A549 (cell line): ENCODE data around the gene ULBP1. TPM values are rescaled to one million over a fixed set of nuclear protein-coding genes. Genes with fewer than 3 reads are reported as not detected.
"Not testable (repeated sequence)": the region's sequence is repeated elsewhere in the genome, so short reads cannot be mapped to it uniquely, and the experiment has no call there.

Source experiments
- ATAC-seq, 2 experiments: fragments of 200-7000 bp in 1 of 2; fragments of >200 bp in 1 of 2; cut with Nextera tagmentation in 1 of 2; cut with Tn5 transposase in 1 of 2; 3 replicates each; pipeline versions ENCODE4 v1.8.0 to v1.9.1; 2018 to 2020; ENCODE audit warnings: mild to moderate bottlenecking in 1 of 2, moderate library complexity in 1 of 2
- CTCF ChIA-PET: fragments of 300-600 bp; sonication (Branson Sonifier 250); formaldehyde crosslinking; extraction: SDS; loops from one replicate; lab custom pipeline; 2021; ENCODE audit warnings: antibody characterized with exemption, inconsistent platforms; lab: Yijun Ruan, JAX
- POLR2A ChIA-PET: fragments of 350-600 bp; formaldehyde crosslinking; extraction: SDS; loops from one replicate; lab custom pipeline; 2021; ENCODE audit warnings: antibody characterized with exemption, inconsistent platforms; lab: Yijun Ruan, JAX
- DNase-seq, 2 experiments: peaks; one replicate each; pipeline versions ENCODE4 v3.0.0 to v3.0.0-alpha.2; 2011 to 2016; ENCODE audit warnings: low read depth in 1 of 2, low spot score in 1 of 2
- FAIRE-seq: peaks from 2 replicates; lab custom pipeline; 2011; peaks lifted over from hg19 to GRCh38; lab: Jason Lieb, UNC
- H3K27ac ChIP-seq, 2 experiments: fragments of >200 bp; sonication (Bioruptor Twin); formaldehyde crosslinking; 3 replicates each; pipeline ENCODE4 v1.5.1; 2016 to 2017
- H3K4me1 ChIP-seq: fragments of >200 bp; sonication (Bioruptor Twin); formaldehyde crosslinking; 3 replicates; pipeline ENCODE4 v1.6.1; 2016
- H3K4me2 ChIP-seq: fragments of >200 bp; sonication (Bioruptor Twin); formaldehyde crosslinking; 3 replicates; pipeline ENCODE4 v1.6.1; 2016
- H3K4me3 ChIP-seq: fragments of >200 bp; sonication (Bioruptor Twin); formaldehyde crosslinking; 3 replicates; pipeline ENCODE4 v1.5.1; 2016
- H3K9me3 ChIP-seq: fragments of >200 bp; sonication (Bioruptor Twin); formaldehyde crosslinking; 3 replicates; pipeline ENCODE4 v1.6.1; 2016
- CBX2 ChIP-seq: fragments of 200-600 bp; sonication (generic); IDR thresholded peaks from 2 replicates; pipeline ENCODE4 v1.6.1; 2016; ENCODE audit warnings: low read depth, mild to moderate bottlenecking, borderline replicate concordance
- CBX8 ChIP-seq: fragments of 200-600 bp; sonication (generic); IDR thresholded peaks from 2 replicates; pipeline ENCODE4 v1.6.1; 2016
- CHD2 ChIP-seq: fragments of 150-350 bp; IDR thresholded peaks from 2 replicates; pipeline ENCODE4 v1.6.1; 2014; ENCODE audit warnings: low read length; ENCODE audit not compliant: partially characterized antibody
- CHD4 ChIP-seq: fragments of 200-600 bp; sonication (generic); IDR thresholded peaks from 2 replicates; pipeline ENCODE4 v1.6.1; 2016; ENCODE audit warnings: antibody characterized with exemption, mild to moderate bottlenecking, borderline replicate concordance
- ESRRA ChIP-seq: fragments of 150-350 bp; IDR thresholded peaks from 2 replicates; pipeline ENCODE4 v1.6.1; 2014; ENCODE audit warnings: mild to moderate bottlenecking, low read length, borderline replicate concordance
- HDAC2 ChIP-seq: fragments of 200-600 bp; sonication (generic); IDR thresholded peaks from 2 replicates; pipeline ENCODE4 v1.6.1; 2016
- JUN ChIP-seq, 2 experiments: fragments of >200 bp; sonication (Bioruptor Twin); formaldehyde crosslinking; IDR thresholded peaks; 2 replicates in 1 of 2; 3 replicates in 1 of 2; pipeline ENCODE4 v1.6.1; 2016 to 2017
- KDM1A ChIP-seq: fragments of 200-600 bp; sonication (generic); IDR thresholded peaks from 2 replicates; pipeline ENCODE4 v1.6.1; 2016; ENCODE audit warnings: low read depth, mild to moderate bottlenecking
- KDM5A ChIP-seq: fragments of 200-600 bp; sonication (generic); IDR thresholded peaks from 2 replicates; pipeline ENCODE4 v1.6.1; 2016; ENCODE audit warnings: antibody characterized with exemption, mild to moderate bottlenecking
- MAZ ChIP-seq: fragments of 150-350 bp; IDR thresholded peaks from 2 replicates; pipeline ENCODE4 v1.6.1; 2014; ENCODE audit warnings: antibody characterized with exemption, low read depth, low read length, borderline replicate concordance
- MYC ChIP-seq: IDR thresholded peaks from 2 replicates; pipeline ENCODE4 v1.6.1; 2012; ENCODE audit warnings: mild to moderate bottlenecking, inconsistent platforms, low read length, improper control_type of control experiment, borderline replicate concordance
- NFE2L2 ChIP-seq: fragments of 150-350 bp; conservative IDR thresholded peaks from 2 replicates; pipeline ENCODE4 v1.6.1; 2014; ENCODE audit warnings: low read length
- NPAS2 ChIP-seq: fragments of 250-450 bp; sonication (Bioruptor Pico); IDR thresholded peaks from 2 replicates; pipeline ENCODE4 v1.8.0; 2022; ENCODE audit warnings: mild to moderate bottlenecking, moderate library complexity, borderline replicate concordance
- POLR2AphosphoS2 ChIP-seq: conservative IDR thresholded peaks from 2 replicates; pipeline ENCODE4 v1.6.1; 2012; ENCODE audit warnings: low read length, improper control_type of control experiment, inconsistent platforms
- RNF2 ChIP-seq: fragments of 200-600 bp; sonication (generic); IDR thresholded peaks from 2 replicates; pipeline ENCODE4 v1.6.1; 2016; ENCODE audit warnings: low read depth, mild to moderate bottlenecking, antibody characterized with exemption, moderate library complexity, borderline replicate concordance
- SMC3 ChIP-seq: fragments of >200 bp; sonication (Bioruptor Twin); formaldehyde crosslinking; IDR thresholded peaks from 3 replicates; pipeline ENCODE4 v1.6.1; 2018; ENCODE audit warnings: inconsistent platforms
- SREBF2 ChIP-seq: fragments of 450-650 bp; IDR thresholded peaks from 2 replicates; pipeline ENCODE4 v1.6.1; 2014; ENCODE audit warnings: mild to moderate bottlenecking, moderate library complexity
- TP53 ChIP-seq: fragments of 250-450 bp; sonication (Bioruptor Pico); IDR thresholded peaks from 2 replicates; pipeline ENCODE4 v1.5.0; 2021; ENCODE audit warnings: mild to moderate bottlenecking, moderate library complexity
- ZFP36 ChIP-seq: fragments of 450-650 bp; IDR thresholded peaks from 2 replicates; pipeline ENCODE4 v1.6.1; 2014; ENCODE audit warnings: borderline replicate concordance; ENCODE audit not compliant: partially characterized antibody
- WGBS: methylation state at CpG from one replicate; pipeline ENCODE4 v1.1.6; 2017; ENCODE audit errors: missing lambda C conversion rate; 5-methylcytosine and 5-hydroxymethylcytosine counted together
- polyA plus RNA-seq, 4 experiments: library from polyadenylated mRNA; depleted of rRNA in 3 of 4; stranded (reverse); fragments of >200 nt; fragmentation: RNase III in 1 of 4; extraction: RNeasy Plus Mini Kit Qiagen cat#74134 plus additional on column Dnase treatment in 1 of 4; gene quantifications; 2 replicates in 3 of 4; 3 replicates in 1 of 4; pipeline ENCODE4 v1.2.3, GENCODE V29; 2011 to 2017
- TF ChIP-seq, protein P1 (sequence below): fragments of 250-450 bp; sonication (Bioruptor Pico); IDR thresholded peaks from 2 replicates; pipeline ENCODE4 v1.5.0; 2021; ENCODE audit warnings: mild to moderate bottlenecking, moderate library complexity, borderline replicate concordance
- TF ChIP-seq, protein P2 (sequence below): fragments of >200 bp; sonication (Bioruptor Twin); formaldehyde crosslinking; IDR thresholded peaks from 2 replicates; pipeline ENCODE4 v1.6.1; 2016
- TF ChIP-seq, protein P3 (sequence below): fragments of 150-350 bp; IDR thresholded peaks from 2 replicates; pipeline ENCODE4 v1.6.1; 2014; ENCODE audit warnings: low read depth, mild to moderate bottlenecking, low read length

Gene ULBP1
- polyA plus RNA-seq, 2 of the 4 experiments (the other 2 are of a cell fraction) = 0.89 to 6.6 TPM

DNA sequence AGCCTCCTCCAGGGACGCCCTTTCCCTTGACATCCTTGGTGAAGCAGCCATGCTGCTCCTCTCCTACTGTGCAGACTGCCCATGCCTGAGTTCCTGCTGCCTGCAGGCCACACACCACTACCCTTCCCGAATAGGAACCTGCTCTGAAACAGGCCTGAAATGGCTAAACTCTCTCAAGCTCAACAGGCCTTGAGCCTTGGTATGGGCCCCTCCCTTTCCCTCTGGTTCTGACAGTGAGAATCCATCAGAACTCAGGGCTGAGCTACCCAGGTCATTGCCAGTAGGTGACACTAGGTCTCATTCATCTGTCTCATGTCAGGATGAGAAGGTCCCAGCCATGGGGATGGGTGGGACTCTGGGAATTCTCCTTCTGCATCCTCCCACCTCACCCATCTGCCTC lies 35.9 kb downstream of the ULBP1 start:
- Histone ChIP-seq H3K4me1 (peaks cover 4% of the 10 kb centered on the region; the same call in 1 of the 3 replicates), H3K4me2 (no peak overlapping the region), H3K4me3 (no peak overlapping the region), H3K9me3 (no peaks in the 10 kb centered on the region), H3K27ac (no peak overlapping the region)
- FAIRE-seq (no peak), DNase-seq (no peak), ATAC-seq (no peak)
- ChIA-PET CTCF (interaction anchor here (0.6 kb wide), 1 partner anchor 267 kb away, joined by 3 read pairs; no protein-coding TSS in a partner anchor), POLR2A (no interaction called here)
- TF ChIP-seq NFE2L2 (no peak), POLR2AphosphoS2 (no peak), JUN (IDR thresholded peaks at IDR 0.05) (no peak), KDM5A (no peak), KDM1A (no peak)
- TF ChIP-seq, protein P1, sequence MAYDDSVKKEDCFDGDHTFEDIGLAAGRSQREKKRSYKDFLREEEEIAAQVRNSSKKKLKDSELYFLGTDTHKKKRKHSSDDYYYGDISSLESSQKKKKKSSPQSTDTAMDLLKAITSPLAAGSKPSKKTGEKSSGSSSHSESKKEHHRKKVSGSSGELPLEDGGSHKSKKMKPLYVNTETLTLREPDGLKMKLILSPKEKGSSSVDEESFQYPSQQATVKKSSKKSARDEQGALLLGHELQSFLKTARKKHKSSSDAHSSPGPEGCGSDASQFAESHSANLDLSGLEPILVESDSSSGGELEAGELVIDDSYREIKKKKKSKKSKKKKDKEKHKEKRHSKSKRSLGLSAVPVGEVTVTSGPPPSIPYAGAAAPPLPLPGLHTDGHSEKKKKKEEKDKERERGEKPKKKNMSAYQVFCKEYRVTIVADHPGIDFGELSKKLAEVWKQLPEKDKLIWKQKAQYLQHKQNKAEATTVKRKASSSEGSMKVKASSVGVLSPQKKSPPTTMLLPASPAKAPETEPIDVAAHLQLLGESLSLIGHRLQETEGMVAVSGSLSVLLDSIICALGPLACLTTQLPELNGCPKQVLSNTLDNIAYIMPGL (CRISPR knock-in tag) = no peak
- WGBS = 62% methylated on average over 2 of the region's 2 CpGs

DNA sequence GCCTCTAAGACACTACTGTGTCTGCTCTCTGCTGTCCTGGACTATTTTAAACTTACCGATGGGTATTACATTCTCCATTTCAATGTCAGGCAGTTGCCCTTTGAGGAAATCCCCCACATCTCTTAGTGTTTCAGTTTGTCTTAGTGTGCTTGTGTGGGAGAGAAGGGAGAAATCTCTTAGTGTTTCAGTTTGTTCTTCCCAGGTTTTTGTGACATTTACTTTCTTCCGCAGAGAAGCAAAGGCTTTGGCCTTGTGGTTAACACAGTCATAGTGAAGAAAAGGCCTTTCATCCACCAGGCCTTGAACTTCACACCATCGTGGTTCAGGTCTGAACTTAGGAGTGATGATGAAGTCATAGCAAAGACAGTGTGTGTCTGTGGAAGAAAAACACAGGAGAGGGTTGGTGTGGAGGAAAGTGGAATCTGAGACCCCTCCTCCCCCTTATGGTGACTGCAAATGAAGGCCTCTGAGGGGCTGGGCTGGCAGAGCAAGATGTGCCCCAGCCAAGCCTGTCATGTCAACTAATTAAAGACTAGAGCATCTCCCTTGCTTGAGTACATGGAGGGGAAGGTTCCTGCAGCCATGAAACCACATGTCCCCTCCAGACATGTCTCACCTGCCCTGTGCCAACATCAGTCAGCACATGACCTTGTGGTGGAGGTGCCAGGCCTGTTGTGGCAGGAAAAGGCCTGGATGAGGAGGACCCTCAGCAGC lies 37.7 kb downstream of the ULBP1 start:
- Histone ChIP-seq H3K4me3 (no peak overlapping the region), H3K4me2 (no peak overlapping the region), H3K4me1 (peaks cover 4% of the 10 kb centered on the region; the same call in 1 of the 3 replicates), H3K27ac (no peak overlapping the region), H3K9me3 (no peaks in the 10 kb centered on the region)
- POLR2A ChIA-PET = no interaction called here
- ATAC-seq (no peak), DNase-seq (no peak), FAIRE-seq (no peak)
- CTCF ChIA-PET = no interaction called here
- TF ChIP-seq TP53 (CRISPR knock-in tag) (no peak), MAZ (no peak), ZFP36 (no peak), CBX2 (no peak), CHD2 (no peak), JUN (IDR thresholded peaks at IDR 0.05) (no peak)
- TF ChIP-seq, protein P2, sequence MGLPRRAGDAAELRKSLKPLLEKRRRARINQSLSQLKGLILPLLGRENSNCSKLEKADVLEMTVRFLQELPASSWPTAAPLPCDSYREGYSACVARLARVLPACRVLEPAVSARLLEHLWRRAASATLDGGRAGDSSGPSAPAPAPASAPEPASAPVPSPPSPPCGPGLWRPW = no peak
- WGBS = 84% methylated on average over 3 of the region's 3 CpGs

DNA sequence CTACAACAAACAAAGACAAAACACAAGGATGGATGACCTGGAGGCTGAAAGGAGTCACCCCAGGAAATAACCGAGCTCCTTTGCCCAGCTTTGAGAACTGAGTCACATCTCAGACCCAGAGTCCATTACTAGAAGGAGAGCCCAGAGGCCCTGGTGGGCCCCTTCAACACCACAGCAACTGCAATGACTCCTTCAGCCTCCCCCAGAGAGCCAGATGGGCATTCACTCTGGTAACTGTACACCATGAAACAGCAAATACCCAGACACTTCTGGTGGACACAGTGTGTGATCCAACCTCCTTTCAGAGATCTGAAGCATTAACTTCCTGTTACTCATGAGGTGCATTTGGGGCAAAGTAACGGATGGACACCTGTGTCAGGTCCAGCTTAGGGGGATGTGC lies 39.0 kb downstream of the ULBP1 start:
- H3K4me3 ChIP-seq = no peak overlapping the region
- DNase-seq (no peak), FAIRE-seq (no peak), ATAC-seq (no peak)
- no peak overlapping the region for H3K27ac ChIP-seq
- no peak overlapping the region for H3K4me2 ChIP-seq
- no peaks in the 10 kb centered on the region for H3K9me3 ChIP-seq
- POLR2A ChIA-PET = no interaction called here
- no peak for TF ChIP-seq CBX8
- TF ChIP-seq, protein P3, sequence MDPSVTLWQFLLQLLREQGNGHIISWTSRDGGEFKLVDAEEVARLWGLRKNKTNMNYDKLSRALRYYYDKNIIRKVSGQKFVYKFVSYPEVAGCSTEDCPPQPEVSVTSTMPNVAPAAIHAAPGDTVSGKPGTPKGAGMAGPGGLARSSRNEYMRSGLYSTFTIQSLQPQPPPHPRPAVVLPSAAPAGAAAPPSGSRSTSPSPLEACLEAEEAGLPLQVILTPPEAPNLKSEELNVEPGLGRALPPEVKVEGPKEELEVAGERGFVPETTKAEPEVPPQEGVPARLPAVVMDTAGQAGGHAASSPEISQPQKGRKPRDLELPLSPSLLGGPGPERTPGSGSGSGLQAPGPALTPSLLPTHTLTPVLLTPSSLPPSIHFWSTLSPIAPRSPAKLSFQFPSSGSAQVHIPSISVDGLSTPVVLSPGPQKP = no peak
- no peak for TF ChIP-seq KDM1A
- TF ChIP-seq HDAC2 = no peak
- TF ChIP-seq SMC3 = no peak
- TF ChIP-seq CHD4 = no peak
- TF ChIP-seq MYC = no peak
- TF ChIP-seq RNF2 = no peak
- no peak for TF ChIP-seq SREBF2
- TF ChIP-seq NPAS2 (CRISPR knock-in tag) = no peak
- TF ChIP-seq ESRRA = no peak
- peaks cover 4% of the 10 kb centered on the region; the same call in 1 of the 3 replicates for H3K4me1 ChIP-seq
- CTCF ChIA-PET = no interaction called here
- 93% methylated on average over 2 of the region's 2 CpGs for WGBS

DNA sequence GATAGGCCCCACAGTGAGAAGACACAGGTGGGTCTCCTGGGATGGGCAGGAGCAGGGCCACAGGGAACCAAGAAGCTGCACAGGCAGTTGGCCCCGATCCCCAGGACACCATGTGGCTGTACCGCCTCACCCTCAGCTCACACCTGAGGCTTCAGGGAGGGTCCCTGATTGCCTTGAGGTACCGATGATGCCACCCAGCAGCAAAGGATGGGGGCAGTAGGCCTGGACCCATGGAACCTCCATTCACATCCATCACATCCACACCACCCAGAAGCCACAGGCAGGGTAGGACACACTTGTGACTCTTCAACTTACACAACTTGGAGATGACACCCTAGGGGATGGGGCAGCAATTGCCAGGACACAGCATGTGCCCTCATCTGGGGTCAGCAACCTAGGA lies 39.9 kb downstream of the ULBP1 start:
- H3K4me1 ChIP-seq, DNase-seq, CTCF ChIA-PET, H3K4me2 ChIP-seq, FAIRE-seq, ATAC-seq, H3K9me3 ChIP-seq, POLR2A ChIA-PET, H3K27ac ChIP-seq, H3K4me3 ChIP-seq: not testable (repeated sequence)
- 97% methylated on average over 3 of the region's 3 CpGs for WGBS
